ENCODE data around the gene SOS2. TPM values are rescaled to one million over a fixed set of nuclear protein-coding genes. Genes with fewer than 3 reads are reported as not detected.
"Not testable (repeated sequence)": the region's sequence is repeated elsewhere in the genome, so short reads cannot be mapped to it uniquely, and the experiment has no call there.

Gene SOS2
- total RNA-seq, 1 donor from 2014 or later: 26.3 TPM

GRCh38 chr14:50191499-50191898, 39.9 kb downstream of the SOS2 start:
- no peak for DNase-seq (ENCODE audit: low read depth, low spot score)
- H3K4me1 Mint-ChIP-seq: no peaks in the 10 kb centered on the region
- no peaks in the 10 kb centered on the region for H3K27me3 Mint-ChIP-seq (ENCODE audit: low read depth)
- H3K4me3 Mint-ChIP-seq: no peak overlapping the region
- no peak overlapping the region for H3K27ac Mint-ChIP-seq (ENCODE audit: unreplicated experiment)
- no peak for TF ChIP-seq CTCF (conservative IDR thresholded peaks at IDR 0.05)
- no peaks in the 10 kb centered on the region for H3K36me3 Mint-ChIP-seq (ENCODE audit: low read depth)
- no peaks in the 10 kb centered on the region for H3K9me3 Mint-ChIP-seq

- peaks cover 4% of the 10 kb centered on the region for H3K36me3 Mint-ChIP-seq (ENCODE audit: low read depth)
- H3K9me3 Mint-ChIP-seq: no peaks in the 10 kb centered on the region
- no peak for DNase-seq (ENCODE audit: low read depth, low spot score)
- no peaks in the 10 kb centered on the region for H3K4me1 Mint-ChIP-seq
- no peak overlapping the region for H3K27ac Mint-ChIP-seq (ENCODE audit: unreplicated experiment)
- no peaks in the 10 kb centered on the region for H3K27me3 Mint-ChIP-seq (ENCODE audit: low read depth)
- TF ChIP-seq CTCF (conservative IDR thresholded peaks at IDR 0.05): no peak
- no peak overlapping the region for H3K4me3 Mint-ChIP-seq
These were observed 45.3 kb downstream of the SOS2 start for GRCh38 chr14:50186107-50186506.

GRCh38 chr14:50173891-50174290, 57.5 kb downstream of the SOS2 start:
- Mint-ChIP-seq H3K27me3 (ENCODE audit: low read depth) (no peaks in the 10 kb centered on the region), H3K27ac (ENCODE audit: unreplicated experiment) (no peak overlapping the region), H3K4me1 (no peaks in the 10 kb centered on the region), H3K36me3 (ENCODE audit: low read depth) (peaks cover 5% of the 10 kb centered on the region), H3K4me3 (no peak overlapping the region), H3K9me3 (no peaks in the 10 kb centered on the region)
- no peak for TF ChIP-seq CTCF (conservative IDR thresholded peaks at IDR 0.05)
- no peak for DNase-seq (ENCODE audit: low read depth, low spot score)

- no peak for TF ChIP-seq CTCF (conservative IDR thresholded peaks at IDR 0.05)
- no peak overlapping the region for H3K4me3 Mint-ChIP-seq
- H3K9me3 Mint-ChIP-seq: no peaks in the 10 kb centered on the region
- no peaks in the 10 kb centered on the region for H3K27me3 Mint-ChIP-seq (ENCODE audit: low read depth)
- H3K36me3 Mint-ChIP-seq (ENCODE audit: low read depth): peaks cover 2% of the 10 kb centered on the region
- no peaks in the 10 kb centered on the region for H3K4me1 Mint-ChIP-seq
- H3K27ac Mint-ChIP-seq (ENCODE audit: unreplicated experiment): no peak overlapping the region
- DNase-seq (ENCODE audit: low read depth, low spot score): no peak
These were observed 59.5 kb downstream of the SOS2 start for GRCh38 chr14:50171895-50172294.

DNA sequence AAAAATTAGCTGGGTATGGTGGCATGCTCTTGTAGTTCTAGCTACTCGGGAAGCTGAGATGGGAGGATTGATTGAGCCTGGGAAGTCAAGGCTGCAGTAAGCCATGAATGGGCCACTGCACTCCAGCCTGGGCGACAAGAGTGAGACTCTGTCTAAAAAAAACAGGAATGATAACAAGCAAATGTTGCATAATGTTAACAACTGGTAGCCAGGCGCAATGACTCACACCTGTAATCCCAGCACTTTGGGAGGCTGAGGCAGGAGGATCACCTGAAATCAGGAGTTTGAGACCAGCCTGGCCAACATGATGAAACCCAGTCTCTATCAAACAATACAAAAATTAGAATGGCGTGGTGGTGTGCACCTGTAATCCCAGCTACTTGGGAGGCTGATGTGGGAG, 64.0 kb downstream of the SOS2 start:
- H3K36me3 Mint-ChIP-seq (ENCODE audit: low read depth); H3K4me1 Mint-ChIP-seq; H3K9me3 Mint-ChIP-seq; H3K4me3 Mint-ChIP-seq; H3K27me3 Mint-ChIP-seq (ENCODE audit: low read depth); H3K27ac Mint-ChIP-seq (ENCODE audit: unreplicated experiment); DNase-seq (ENCODE audit: low read depth, low spot score): not testable (repeated sequence)

GRCh38 chr14:50156111-50156510, 75.3 kb downstream of the SOS2 start:
- no peak for DNase-seq (ENCODE audit: low read depth, low spot score)
- Mint-ChIP-seq H3K27ac (ENCODE audit: unreplicated experiment) (no peak overlapping the region), H3K36me3 (ENCODE audit: low read depth) (peaks cover 11% of the 10 kb centered on the region), H3K4me3 (no peak overlapping the region), H3K9me3 (no peaks in the 10 kb centered on the region), H3K27me3 (ENCODE audit: low read depth) (no peaks in the 10 kb centered on the region), H3K4me1 (no peaks in the 10 kb centered on the region)
- no peak for TF ChIP-seq CTCF (conservative IDR thresholded peaks at IDR 0.05)
